Lung (tissue), 16 donors: Measurements from ENCODE around the gene CCNH. TPM values are rescaled to one million over a fixed set of nuclear protein-coding genes. Genes with fewer than 3 reads are reported as not detected.

Experiments used
- ATAC-seq: fragments of 200-7000 bp; cut with Tn5 transposase; one replicate; pipeline ENCODE4 v1.9.1; 2020; ENCODE audit warnings: moderate number of reproducible peaks; ENCODE audit not compliant: insufficient read depth, low FRiP score
- DNase-seq, 3 donors: peaks; one replicate each; pipeline ENCODE4 v3.0.0-alpha.2; 2013 to 2017
- H3K27ac ChIP-seq, 2 donors: one replicate each; pipeline ENCODE4 v1.5.1; 2013; ENCODE audit warnings: mild to moderate bottlenecking in 2 of 2, moderate library complexity in 2 of 2, control low read depth in 1 of 2, inconsistent platforms in 1 of 2, low read depth in 1 of 2, low read length in 1 of 2
- H3K27me3 ChIP-seq, 3 donors: one replicate each; pipeline ENCODE4 v1.5.1; 2013; ENCODE audit warnings: low read length in 2 of 3; ENCODE audit not compliant: control insufficient read depth in 3 of 3, insufficient read depth in 3 of 3
- H3K36me3 ChIP-seq, 4 donors: one replicate each; pipeline ENCODE4 v1.5.1; 2013; ENCODE audit warnings: low read length in 4 of 4, mild to moderate bottlenecking in 1 of 4, moderate library complexity in 1 of 4; ENCODE audit not compliant: control insufficient read depth in 4 of 4, insufficient read depth in 4 of 4
- H3K4me1 ChIP-seq, 5 donors: one replicate each; pipeline ENCODE4 v1.5.1; 2013; ENCODE audit warnings: low read length in 5 of 5, mild to moderate bottlenecking in 2 of 5, moderate library complexity in 1 of 5; ENCODE audit not compliant: control insufficient read depth in 5 of 5, insufficient read depth in 5 of 5
- H3K4me3 ChIP-seq: one replicate; pipeline ENCODE4 v1.5.1; 2013; ENCODE audit warnings: mild to moderate bottlenecking, control low read depth, moderate library complexity
- H3K9ac ChIP-seq, 2 donors: one replicate each; pipeline ENCODE4 v1.5.1; 2013; ENCODE audit warnings: low read length in 2 of 2, control low read depth in 1 of 2; ENCODE audit not compliant: insufficient read depth in 1 of 2
- H3K9me3 ChIP-seq, 4 donors: one replicate each; pipeline ENCODE4 v1.5.1; 2013; ENCODE audit warnings: low read length in 3 of 4, mild to moderate bottlenecking in 1 of 4, moderate library complexity in 1 of 4; ENCODE audit not compliant: control insufficient read depth in 4 of 4, insufficient read depth in 3 of 4
- WGBS, 2 donors: extraction: QIAGEN DNeasy Blood & Tissue Kit; methylation state at CpG; one replicate each; pipeline ENCODE4 v1.1.7; 2013; 5-methylcytosine and 5-hydroxymethylcytosine counted together
- long read RNA-seq, 5 donors: transcript quantifications; one replicate each; lab custom pipeline, GENCODE V29; 2026
- polyA plus RNA-seq, 2 donors: library from polyadenylated mRNA; stranded (reverse); fragments of 200-250 nt; gene quantifications; one replicate each; pipeline ENCODE4 v1.2.1, GENCODE V29; 2013
- total RNA-seq, 2 donors: library from RNA; depleted of rRNA in 1 of 2; stranded (reverse); fragments of >200 nt in 1 of 2; gene quantifications; one replicate each; pipeline ENCODE4 v1.2.1, GENCODE V29; 2014 to 2021
- TF ChIP-seq, protein P1 (sequence below): IDR thresholded peaks from 2 replicates; pipeline ENCODE4 v1.5.1; 2012; ENCODE audit warnings: mild to moderate bottlenecking; ENCODE audit errors: control extremely low read depth, extremely low read depth
- donor health status: control.
- donor health status: control.
- donor health status: Bipolar disorder and iron deficiency.
- donor health status: healthy.
- donor health status: DM: yes; HTN: yes; CAD: no.

CCNH gene
- total RNA-seq (100 to 1,000 TPM in 1 of 2 donors, 10 to 100 TPM in 1; 49.6 to 132 TPM), polyA plus RNA-seq (10 to 100 TPM; 30.0 to 51.6 TPM)
- long read RNA-seq, donor 1, transcript CCNH-201 (9 exons, 1,378 nt): major isoform, 7 of 30 reads
- long read RNA-seq, donor 1, partial matches to known transcripts: 15 of 30 reads
- long read RNA-seq, donor 1, other reads (novel, unspliced or antisense): 0 of 30 reads
- long read RNA-seq, donor 2, partial matches to known transcripts: 0 of 4 reads
- long read RNA-seq, donor 2, other reads (novel, unspliced or antisense): 0 of 4 reads
- long read RNA-seq, donor 3, transcript CCNH-201 (9 exons, 1,378 nt): major isoform, 9 of 18 reads
- long read RNA-seq, donor 3, partial matches to known transcripts: 5 of 18 reads
- long read RNA-seq, donor 3, other reads (novel, unspliced or antisense): 0 of 18 reads
- long read RNA-seq, donor 4, partial matches to known transcripts: 0 of 6 reads
- long read RNA-seq, donor 4, other reads (novel, unspliced or antisense): 0 of 6 reads
- long read RNA-seq, donor 5, transcript CCNH-201 (9 exons, 1,378 nt): major isoform, 11 of 20 reads
- long read RNA-seq, donor 5, partial matches to known transcripts: 0 of 20 reads
- long read RNA-seq, donor 5, other reads (novel, unspliced or antisense): 0 of 20 reads

DNA sequence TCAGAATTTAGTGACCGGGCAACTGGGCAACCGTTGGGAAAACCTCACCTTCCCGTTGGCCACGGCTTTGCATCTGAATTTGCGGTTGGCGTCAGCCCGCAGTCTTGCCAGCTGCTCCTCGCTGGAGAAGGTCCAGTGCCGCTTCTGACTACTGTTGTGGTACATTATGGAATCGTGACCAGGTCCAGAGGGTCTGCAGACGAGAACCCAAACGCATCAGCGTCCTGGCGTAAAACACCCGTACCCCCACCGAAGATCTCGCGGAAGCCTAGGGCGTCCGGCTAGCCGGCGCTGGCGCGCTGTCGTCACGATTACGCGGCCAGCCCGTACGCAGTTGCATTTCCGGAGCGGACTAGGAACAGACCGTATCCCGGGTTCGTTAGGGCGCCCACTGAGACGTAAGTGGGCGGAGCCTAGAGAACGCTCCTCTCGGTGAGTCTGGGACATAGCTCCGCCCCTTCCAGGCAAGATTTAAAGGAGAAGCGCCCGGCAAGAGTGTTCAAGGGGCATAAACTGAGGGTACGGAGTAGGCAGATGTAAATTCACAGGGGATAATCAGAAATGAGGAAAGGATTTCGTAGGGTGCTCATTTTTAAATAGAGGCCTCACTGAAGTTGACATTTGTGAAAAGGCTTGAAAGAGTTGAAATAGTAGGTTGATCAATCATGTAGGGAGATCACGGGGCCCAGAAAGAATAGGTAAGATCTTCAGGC, at the start of gene CCNH:
Gene CCNH (minus strand): TSS at position 301 of the 713 bp plus-strand sequence. CDS start 136 bp downstream, at position 165.
- 1% methylated on average over 46 of the region's 46 CpGs for WGBS, 2 donors
- Histone ChIP-seq H3K4me3 (peak within 1 kb of the TSS; percentile 86), H3K27me3 (no peaks in the 10 kb centered on the region), H3K4me1 (peaks cover 0 to 12% (median 4%) of the 10 kb centered on the region in 5 donors), H3K27ac (peak within 1 kb of the TSS; percentile 97 to 99), H3K36me3 (peaks cover 3 to 21% (median 17%) of the 10 kb centered on the region in 4 donors), H3K9me3 (no peaks in the 10 kb centered on the region), H3K9ac (peak within 1 kb of the TSS; percentile 99)
- ATAC-seq (peak; percentile 99), DNase-seq (peak; percentile 98 to 99 (median 99))
- TF ChIP-seq, protein P1, sequence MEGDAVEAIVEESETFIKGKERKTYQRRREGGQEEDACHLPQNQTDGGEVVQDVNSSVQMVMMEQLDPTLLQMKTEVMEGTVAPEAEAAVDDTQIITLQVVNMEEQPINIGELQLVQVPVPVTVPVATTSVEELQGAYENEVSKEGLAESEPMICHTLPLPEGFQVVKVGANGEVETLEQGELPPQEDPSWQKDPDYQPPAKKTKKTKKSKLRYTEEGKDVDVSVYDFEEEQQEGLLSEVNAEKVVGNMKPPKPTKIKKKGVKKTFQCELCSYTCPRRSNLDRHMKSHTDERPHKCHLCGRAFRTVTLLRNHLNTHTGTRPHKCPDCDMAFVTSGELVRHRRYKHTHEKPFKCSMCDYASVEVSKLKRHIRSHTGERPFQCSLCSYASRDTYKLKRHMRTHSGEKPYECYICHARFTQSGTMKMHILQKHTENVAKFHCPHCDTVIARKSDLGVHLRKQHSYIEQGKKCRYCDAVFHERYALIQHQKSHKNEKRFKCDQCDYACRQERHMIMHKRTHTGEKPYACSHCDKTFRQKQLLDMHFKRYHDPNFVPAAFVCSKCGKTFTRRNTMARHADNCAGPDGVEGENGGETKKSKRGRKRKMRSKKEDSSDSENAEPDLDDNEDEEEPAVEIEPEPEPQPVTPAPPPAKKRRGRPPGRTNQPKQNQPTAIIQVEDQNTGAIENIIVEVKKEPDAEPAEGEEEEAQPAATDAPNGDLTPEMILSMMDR: no peak

DNA sequence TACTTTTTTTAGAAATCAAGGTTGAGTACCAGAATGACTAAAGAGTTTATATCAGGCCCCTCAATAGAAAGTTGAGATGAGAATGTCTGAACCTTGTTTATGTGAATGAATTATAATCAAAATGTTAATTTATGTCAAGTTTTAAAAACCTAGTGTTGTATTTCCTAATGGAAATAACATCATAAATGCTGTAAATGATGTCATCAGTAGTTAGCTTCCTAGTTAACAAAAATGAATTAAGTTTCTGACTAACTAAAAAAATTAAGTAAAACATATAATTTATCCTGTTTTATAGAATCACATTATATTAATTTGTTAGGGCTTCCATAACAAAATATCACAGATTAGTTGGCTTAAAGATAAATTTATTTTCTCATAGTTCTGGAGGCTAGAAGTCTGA, 45.0 kb upstream of the CCNH start:
- H3K9ac ChIP-seq: no peak overlapping the region
- no peaks in the 10 kb centered on the region for H3K27me3 ChIP-seq
- no peak overlapping the region for H3K27ac ChIP-seq
- TF ChIP-seq, protein P1: no peak
- no peaks in the 10 kb centered on the region for H3K4me1 ChIP-seq
- no peaks in the 10 kb centered on the region for H3K9me3 ChIP-seq
- ATAC-seq (no peak), DNase-seq (no peak)
- H3K36me3 ChIP-seq: no peaks in the 10 kb centered on the region
- H3K4me3 ChIP-seq: no peak overlapping the region

DNA sequence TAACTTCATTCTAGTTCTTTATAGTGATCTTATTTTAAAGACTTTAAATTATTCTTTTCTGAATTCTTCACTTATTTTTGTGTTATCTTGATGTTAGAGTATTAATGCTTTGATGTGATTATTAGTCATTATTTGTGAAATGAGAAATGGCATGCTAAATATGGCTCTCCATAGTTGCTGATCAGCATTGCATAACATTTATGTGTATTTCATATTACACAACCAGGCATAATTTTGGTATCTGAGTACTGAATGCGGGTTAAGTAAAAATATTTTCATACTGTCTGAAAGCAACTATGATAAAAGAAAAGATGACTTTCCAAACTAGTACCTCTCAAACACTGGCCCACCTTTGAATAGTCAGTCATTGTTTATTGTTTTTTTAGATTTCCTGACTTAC, 41.1 kb upstream of the CCNH start:
- H3K4me3 ChIP-seq: no peak overlapping the region
- H3K9ac ChIP-seq: no peak overlapping the region
- TF ChIP-seq, protein P1: no peak
- ATAC-seq (no peak), DNase-seq (no peak)
- no peaks in the 10 kb centered on the region for H3K9me3 ChIP-seq
- 96 to 97% methylated on average over 1 of the region's 1 CpG for WGBS, 2 donors
- no peaks in the 10 kb centered on the region for H3K4me1 ChIP-seq
- H3K27ac ChIP-seq: no peak overlapping the region
- no peaks in the 10 kb centered on the region for H3K36me3 ChIP-seq
- H3K27me3 ChIP-seq: no peaks in the 10 kb centered on the region
